CD4-positive, alpha-beta T cell treated with Interferon alpha-2 for 1 hour (primary cell): ENCODE data around the gene IRF7.

ENCODE experiments used
- DNase-seq, 2 donors: peaks; one replicate each; pipeline ENCODE4 v3.0.0-alpha.2; 2020 to 2022

The IRF7 gene

GRCh38 chr11:607971-608659, 7.6 kb downstream of the IRF7 start:
- no peak for DNase-seq

GRCh38 chr11:607020-607780, 8.6 kb downstream of the IRF7 start:
- DNase-seq = no peak

- no peak for DNase-seq
These were observed 9.5 kb downstream of the IRF7 start for GRCh38 chr11:606245-606644.

GRCh38 chr11:605286-606129, 10.2 kb downstream of the IRF7 start:
- no peak for DNase-seq

GRCh38 chr11:603154-603553, 12.6 kb downstream of the IRF7 start:
- no peak for DNase-seq

- no peak for DNase-seq
These were observed 14.0 kb downstream of the IRF7 start for GRCh38 chr11:601573-602245.

- no peak for DNase-seq
These were observed 17.6 kb downstream of the IRF7 start for GRCh38 chr11:598005-598680.

GRCh38 chr11:597166-597725, 18.5 kb downstream of the IRF7 start:
- no peak for DNase-seq

GRCh38 chr11:596374-596773, 19.4 kb downstream of the IRF7 start:
- DNase-seq = no peak

GRCh38 chr11:595400-595799, 20.4 kb downstream of the IRF7 start:
- no peak for DNase-seq

GRCh38 chr11:593347-593746, 22.4 kb downstream of the IRF7 start:
- DNase-seq = no peak

- DNase-seq = no peak
These were observed 22.8 kb downstream of the IRF7 start for GRCh38 chr11:592918-593317.

- DNase-seq = no peak
These were observed 23.2 kb downstream of the IRF7 start for GRCh38 chr11:592501-592900.

- DNase-seq = no peak
These were observed 24.8 kb downstream of the IRF7 start for GRCh38 chr11:590997-591396.

- DNase-seq = no peak
These were observed 26.0 kb downstream of the IRF7 start for GRCh38 chr11:589798-590197.

GRCh38 chr11:587978-588380, 27.8 kb downstream of the IRF7 start:
- peak; percentile 71 to 76 for DNase-seq

- no peak for DNase-seq
These were observed 28.2 kb downstream of the IRF7 start for GRCh38 chr11:587546-587945.

- DNase-seq = no peak
These were observed 29.1 kb downstream of the IRF7 start for GRCh38 chr11:586376-587316.

GRCh38 chr11:584287-584686, 31.5 kb downstream of the IRF7 start:
- DNase-seq = no peak

- no peak for DNase-seq
These were observed 34.0 kb downstream of the IRF7 start for GRCh38 chr11:581752-582151.

- DNase-seq = no peak
These were observed 34.4 kb downstream of the IRF7 start for GRCh38 chr11:581342-581741.
